GM23338 (cell line): ENCODE data around the gene SLC35G1. TPM values are rescaled to one million over a fixed set of nuclear protein-coding genes. Genes with fewer than 3 reads are reported as not detected.

Experiments
- ATAC-seq: fragments of 200-7000 bp; cut with Tn5 transposase; 3 replicates; pipeline ENCODE4 v1.9.1; 2020
- DNase-seq: peaks from one replicate; pipeline ENCODE4 v3.0.0-alpha.2; 2015; ENCODE audit warnings: low spot score
- H2AFZ ChIP-seq: fragments of 200-600 bp; sonication (generic); 2 replicates; pipeline ENCODE4 v1.8.0; 2016; ENCODE audit warnings: antibody characterized with exemption, mild to moderate bottlenecking, moderate library complexity
- H3F3A ChIP-seq: fragments of 200-600 bp; sonication (generic); replicated peaks from 2 replicates; pipeline ENCODE4 v1.8.0; 2017; ENCODE audit warnings: antibody characterized with exemption, mixed run types, low read depth
- H3K27ac ChIP-seq: fragments of 200-600 bp; sonication (generic); 2 replicates; pipeline ENCODE4 v1.6.1; 2016; ENCODE audit warnings: low read depth
- H3K27me3 ChIP-seq: fragments of 200-600 bp; sonication (generic); 2 replicates; pipeline ENCODE4 v1.8.0; 2016; ENCODE audit warnings: mild to moderate bottlenecking, mixed run types, moderate library complexity; ENCODE audit not compliant: insufficient read depth
- H3K36me3 ChIP-seq: fragments of 200-600 bp; sonication (generic); 2 replicates; pipeline ENCODE4 v1.8.0; 2016; ENCODE audit warnings: mild to moderate bottlenecking; ENCODE audit not compliant: insufficient read depth
- H3K4me1 ChIP-seq: fragments of 200-600 bp; sonication (generic); 2 replicates; pipeline ENCODE4 v1.8.0; 2016; ENCODE audit warnings: mild to moderate bottlenecking, moderate library complexity; ENCODE audit not compliant: insufficient read depth
- H3K4me2 ChIP-seq: fragments of 200-600 bp; sonication (generic); 2 replicates; pipeline ENCODE4 v1.7.1; 2017; ENCODE audit warnings: mixed run types
- H3K4me3 ChIP-seq: fragments of 200-600 bp; sonication (generic); 2 replicates; pipeline ENCODE4 v1.6.1; 2016; ENCODE audit warnings: mixed run types
- H3K79me2 ChIP-seq: fragments of 200-600 bp; sonication (generic); replicated peaks from 2 replicates; pipeline ENCODE4 v1.8.0; 2017; ENCODE audit warnings: mild to moderate bottlenecking; ENCODE audit not compliant: insufficient read depth
- H3K9me2 ChIP-seq: fragments of 200-600 bp; sonication (generic); 2 replicates; pipeline ENCODE4 v1.8.0; 2017; ENCODE audit not compliant: insufficient read depth
- H4K20me1 ChIP-seq: fragments of 200-600 bp; sonication (generic); replicated peaks from 2 replicates; pipeline ENCODE4 v1.8.0; 2017; ENCODE audit warnings: mild to moderate bottlenecking; ENCODE audit not compliant: insufficient read depth
- H3K27ac Mint-ChIP-seq: 2 replicates; pipeline ENCODE4 v1.8.0; 2020; ENCODE audit warnings: inconsistent platforms, mild to moderate bottlenecking, moderate library complexity, mixed read lengths
- H3K27me3 Mint-ChIP-seq: 3 replicates; pipeline ENCODE4 v1.8.0; 2022; ENCODE audit warnings: low read depth, mild to moderate bottlenecking, moderate library complexity, mixed read lengths, inconsistent platforms; ENCODE audit not compliant: insufficient read depth, poor library complexity
- H3K36me3 Mint-ChIP-seq: 3 replicates; pipeline ENCODE4 v1.8.0; 2021; ENCODE audit warnings: low read depth, mild to moderate bottlenecking, inconsistent platforms, moderate library complexity, mixed read lengths
- H3K4me1 Mint-ChIP-seq: 3 replicates; pipeline ENCODE4 v1.8.0; 2020; ENCODE audit warnings: mild to moderate bottlenecking, inconsistent platforms, mixed read lengths
- H3K4me3 Mint-ChIP-seq: 3 replicates; pipeline ENCODE4 v1.8.0; 2021; ENCODE audit warnings: moderate library complexity, mild to moderate bottlenecking, inconsistent platforms, mixed read lengths
- H3K9me3 Mint-ChIP-seq: 3 replicates; pipeline ENCODE4 v1.8.0; 2020; ENCODE audit warnings: moderate library complexity, mild to moderate bottlenecking, inconsistent platforms, mixed read lengths
- CREB1 ChIP-seq: fragments of 250-450 bp; sonication (Bioruptor Pico); IDR thresholded peaks from 2 replicates; pipeline ENCODE4 v1.5.0; 2020; ENCODE audit warnings: low read depth, mild to moderate bottlenecking, moderate library complexity
- CTCF ChIP-seq, 2 experiments: fragments of 200-600 bp in 1 of 2; sonication (generic) in 1 of 2; conservative IDR thresholded peaks; 2 replicates each; pipeline versions ENCODE4 v1.5.1 to v1.6.1; 2016 to 2017; ENCODE audit warnings: antibody characterized with exemption in 2 of 2, low read depth in 2 of 2, mild to moderate bottlenecking in 2 of 2, moderate library complexity in 1 of 2
- ETS1 ChIP-seq: IDR thresholded peaks from 2 replicates; pipeline ENCODE4 v1.6.1; 2016; ENCODE audit warnings: antibody characterized with exemption
- EZH2 ChIP-seq: fragments of 200-600 bp; sonication (generic); IDR thresholded peaks from one replicate; pipeline ENCODE4 v1.8.0; 2017; ENCODE audit warnings: antibody characterized with exemption, mild to moderate bottlenecking, low read depth; ENCODE audit not compliant: unreplicated experiment
- EZH2phosphoT487 ChIP-seq: fragments of 200-600 bp; sonication (generic); IDR thresholded peaks from one replicate; pipeline ENCODE4 v1.8.1; 2018; ENCODE audit warnings: antibody characterized with exemption; ENCODE audit not compliant: unreplicated experiment
- JUNB ChIP-seq: IDR thresholded peaks from one replicate; pipeline ENCODE4 v1.6.1; 2016; ENCODE audit warnings: antibody characterized with exemption; ENCODE audit not compliant: unreplicated experiment
- NANOG ChIP-seq: IDR thresholded peaks from 2 replicates; pipeline ENCODE4 v1.6.1; 2016; ENCODE audit warnings: antibody characterized with exemption, borderline replicate concordance
- POLR2AphosphoS5 ChIP-seq: IDR thresholded peaks from 2 replicates; pipeline ENCODE4 v1.6.1; 2016; ENCODE audit warnings: antibody characterized with exemption, low read depth
- STAT1 ChIP-seq: IDR thresholded peaks from one replicate; pipeline ENCODE4 v1.6.1; 2016; ENCODE audit warnings: antibody characterized with exemption; ENCODE audit not compliant: unreplicated experiment
- ZNF114 ChIP-seq: fragments of 250-450 bp; sonication (Bioruptor Pico); IDR thresholded peaks from 2 replicates; pipeline ENCODE4 v1.5.0; 2020; ENCODE audit warnings: mild to moderate bottlenecking, moderate library complexity
- ZNF331 ChIP-seq: fragments of 250-450 bp; sonication (Bioruptor Pico); IDR thresholded peaks from 2 replicates; pipeline ENCODE4 v1.5.0; 2020; ENCODE audit warnings: low read depth, mild to moderate bottlenecking, moderate library complexity
- polyA plus RNA-seq: library from polyadenylated mRNA; unstranded; fragments of >200 nt; fragmentation: Nextera tagmentation; extraction: Ambion mirVana; gene quantifications from 2 replicates; pipeline ENCODE4 v1.2.1, GENCODE V29; 2016
- total RNA-seq: library from RNA; depleted of rRNA; stranded (reverse); fragments of >200 nt; shearing (Covaris generic); gene quantifications from 2 replicates; pipeline ENCODE4 v1.2.3, GENCODE V29; 2014

Gene SLC35G1
- total and polyA plus RNA-seq, 2 experiments from 2014 or later, result 3.9 to 4.1 TPM

DNA sequence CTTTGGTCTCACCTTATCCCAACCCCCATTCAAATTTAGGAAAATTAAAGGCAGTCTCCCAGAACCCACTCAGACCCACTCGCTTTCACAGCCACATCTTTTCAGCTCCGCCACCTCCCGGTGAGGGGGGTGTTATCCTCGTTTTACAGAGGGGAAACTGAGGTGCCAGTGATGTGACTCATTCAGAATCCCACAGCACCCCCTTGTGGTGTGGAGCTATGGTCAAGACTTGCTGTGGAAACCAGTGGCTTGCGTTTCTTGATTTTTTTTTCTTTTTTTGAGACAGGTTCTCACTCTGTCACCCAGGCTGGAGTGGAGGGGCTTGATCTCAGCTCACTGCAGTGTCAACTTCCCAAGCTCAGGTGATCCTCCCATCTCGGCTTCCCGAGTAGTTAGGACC, 27.6 kb downstream of the SLC35G1 start:
- Mint-ChIP-seq H3K4me1 (peaks cover 6% of the 10 kb centered on the region), H3K27me3 (peaks cover under 1% of the 10 kb centered on the region), H3K27ac (no peak overlapping the region), H3K36me3 (peaks cover 1% of the 10 kb centered on the region; the same call in 1 of the 3 replicates), H3K9me3 (peaks cover 1% of the 10 kb centered on the region; the same call in 2 of the 3 replicates), H3K4me3 (no peak overlapping the region)
- H3K9me2 ChIP-seq, result no peaks in the 10 kb centered on the region
- ATAC-seq (peak; percentile 31; the same call in 2 of the 3 replicates), DNase-seq (peak; percentile 67)
- H3K27ac ChIP-seq, result no peak overlapping the region
- H3K4me1 ChIP-seq, result no peaks in the 10 kb centered on the region
- H3K4me3 ChIP-seq, result no peak overlapping the region
- H3K4me2 ChIP-seq, result no peak overlapping the region
- no peak overlapping the region for H2AFZ ChIP-seq
- H3F3A ChIP-seq, result no peaks in the 10 kb centered on the region
- H3K79me2 ChIP-seq, result no peaks in the 10 kb centered on the region
- TF ChIP-seq CTCF (conservative IDR thresholded peaks at IDR 0.05; ENCODE audit: low read depth in 2 of 2) (peak; percentile 74 to 78), EZH2 (no peak)
- H4K20me1 ChIP-seq, result no peaks in the 10 kb centered on the region
- H3K27me3 ChIP-seq, result no peaks in the 10 kb centered on the region
- no peaks in the 10 kb centered on the region for H3K36me3 ChIP-seq

GRCh38 chr10:93926613-93927012, 32.8 kb downstream of the SLC35G1 start:
- ATAC-seq, result no peak
- Mint-ChIP-seq H3K27me3 (peaks cover 2% of the 10 kb centered on the region), H3K4me3 (no peak overlapping the region), H3K27ac (no peak overlapping the region), H3K36me3 (peaks cover 7% of the 10 kb centered on the region; the same call in 1 of the 3 replicates), H3K9me3 (peaks cover 44% of the 10 kb centered on the region), H3K4me1 (no peaks in the 10 kb centered on the region)
- H3K36me3 ChIP-seq, result no peaks in the 10 kb centered on the region
- H3K27ac ChIP-seq, result no peak overlapping the region
- H2AFZ ChIP-seq, result no peak overlapping the region
- no peaks in the 10 kb centered on the region for H3F3A ChIP-seq
- H3K4me3 ChIP-seq, result no peak overlapping the region
- H3K27me3 ChIP-seq, result no peaks in the 10 kb centered on the region
- no peaks in the 10 kb centered on the region for H4K20me1 ChIP-seq
- no peaks in the 10 kb centered on the region for H3K79me2 ChIP-seq
- H3K4me1 ChIP-seq, result no peaks in the 10 kb centered on the region
- no peak overlapping the region for H3K4me2 ChIP-seq
- no peak for DNase-seq
- no peaks in the 10 kb centered on the region for H3K9me2 ChIP-seq
- TF ChIP-seq EZH2phosphoT487, result no peak
- TF ChIP-seq CREB1 (CRISPR knock-in tag), result no peak
- TF ChIP-seq CTCF (conservative IDR thresholded peaks at IDR 0.05; ENCODE audit: low read depth in 2 of 2), result no peak
- no peak for TF ChIP-seq ETS1
- no peak for TF ChIP-seq NANOG
- no peak for TF ChIP-seq JUNB
- no peak for TF ChIP-seq POLR2AphosphoS5
- no peak for TF ChIP-seq ZNF331
- no peak for TF ChIP-seq ZNF114 (CRISPR knock-in tag)
- no peak for TF ChIP-seq EZH2
- TF ChIP-seq STAT1, result no peak
